DMS53 (cell line): Measurements from ENCODE around the gene KDM5A.

Source experiments
- DNase-seq: peaks from one replicate; lab custom pipeline; 2025; lab: John Stamatoyannopoulos, UW

KDM5A gene

GRCh38 chr12:272942-273341, 116.2 kb downstream of the KDM5A start:
- no peak for DNase-seq

- no peak for DNase-seq
Observed at GRCh38 chr12:271161-271560, 118.0 kb downstream of the KDM5A start.

- no peak for DNase-seq
Observed at GRCh38 chr12:269191-269590, 119.9 kb downstream of the KDM5A start.

- no peak for DNase-seq
Observed at GRCh38 chr12:268483-268840, 120.7 kb downstream of the KDM5A start.

GRCh38 chr12:267581-268482, 121.3 kb downstream of the KDM5A start:
- DNase-seq = no peak

- no peak for DNase-seq
Observed at GRCh38 chr12:265096-265495, 124.0 kb downstream of the KDM5A start.

GRCh38 chr12:264269-264668, 124.9 kb downstream of the KDM5A start:
- DNase-seq = no peak

GRCh38 chr12:263574-263973, 125.5 kb downstream of the KDM5A start:
- no peak for DNase-seq

- DNase-seq = no peak
Observed at GRCh38 chr12:262817-263216, 126.3 kb downstream of the KDM5A start, which contains the start of gene SLC6A13. Gene SLC6A13, minus strand, starts transcription at chr12:262836. Its CDS starts 2,784 bp downstream, at chr12:260052.

GRCh38 chr12:262113-262512, 127.0 kb downstream of the KDM5A start:
- DNase-seq = no peak

GRCh38 chr12:257521-258321, 131.4 kb downstream of the KDM5A start:
- no peak for DNase-seq

- DNase-seq = no peak
Observed at GRCh38 chr12:256958-257357, 132.2 kb downstream of the KDM5A start.

- no peak for DNase-seq
Observed at GRCh38 chr12:256225-256624, 132.9 kb downstream of the KDM5A start.

GRCh38 chr12:254912-255311, 134.2 kb downstream of the KDM5A start:
- DNase-seq = no peak

GRCh38 chr12:254039-254438, 135.1 kb downstream of the KDM5A start:
- DNase-seq = no peak

- no peak for DNase-seq
Observed at GRCh38 chr12:253116-253831, 135.8 kb downstream of the KDM5A start.

- DNase-seq = peak; percentile 48
Observed at GRCh38 chr12:252636-253035, 136.5 kb downstream of the KDM5A start.

- peak; percentile 42 for DNase-seq
Observed at GRCh38 chr12:247271-247670, 141.8 kb downstream of the KDM5A start.

GRCh38 chr12:243381-243780, 145.7 kb downstream of the KDM5A start:
- DNase-seq = no peak

GRCh38 chr12:242496-242895, 146.6 kb downstream of the KDM5A start:
- no peak for DNase-seq

GRCh38 chr12:241266-241665, 147.9 kb downstream of the KDM5A start:
- DNase-seq = no peak

GRCh38 chr12:240566-240965, 148.6 kb downstream of the KDM5A start:
- DNase-seq = no peak
